ENCODE results near the gene TBC1D5.

TBC1D5 gene

GRCh38 chr3:17581421-17582080, 160.9 kb downstream of the TBC1D5 start:
- no peak for TF ChIP-seq SIN3A (IDR thresholded peaks at IDR 0.05; ENCODE audit: borderline replicate concordance, insufficient read depth, low read length)
- TF ChIP-seq TAF1 (IDR thresholded peaks at IDR 0.05; ENCODE audit: borderline replicate concordance, insufficient read depth, low read length), result no peak
- TF ChIP-seq FOXP2 (optimal IDR thresholded peaks at IDR 0.05; ENCODE audit: borderline replicate concordance, extremely low read depth, extremely low read length, insufficient read depth), result no peak
- TF ChIP-seq REST (IDR thresholded peaks at IDR 0.05; ENCODE audit: insufficient read depth in 1 of 2, low read depth in 2 of 2, low read length in 2 of 2), result no peak
- no peak for TF ChIP-seq POLR2AphosphoS5 (IDR thresholded peaks at IDR 0.05; ENCODE audit: low read depth, low read length)

GRCh38 chr3:17580901-17581300, 161.5 kb downstream of the TBC1D5 start:
- TF ChIP-seq SIN3A (IDR thresholded peaks at IDR 0.05; ENCODE audit: borderline replicate concordance, insufficient read depth, low read length) (no peak), REST (IDR thresholded peaks at IDR 0.05; ENCODE audit: insufficient read depth in 1 of 2, low read depth in 2 of 2, low read length in 2 of 2) (no peak), FOXP2 (optimal IDR thresholded peaks at IDR 0.05; ENCODE audit: borderline replicate concordance, extremely low read depth, extremely low read length, insufficient read depth) (no peak), TAF1 (IDR thresholded peaks at IDR 0.05; ENCODE audit: borderline replicate concordance, insufficient read depth, low read length) (no peak), POLR2AphosphoS5 (IDR thresholded peaks at IDR 0.05; ENCODE audit: low read depth, low read length) (no peak)

- TF ChIP-seq POLR2AphosphoS5 (IDR thresholded peaks at IDR 0.05; ENCODE audit: low read depth, low read length) (no peak), REST (IDR thresholded peaks at IDR 0.05; ENCODE audit: insufficient read depth in 1 of 2, low read depth in 2 of 2, low read length in 2 of 2) (no peak)
These were observed 163.0 kb downstream of the TBC1D5 start for GRCh38 chr3:17579289-17580031.

- no peak for TF ChIP-seq SIN3A (IDR thresholded peaks at IDR 0.05; ENCODE audit: borderline replicate concordance, insufficient read depth, low read length)
- no peak for TF ChIP-seq REST (IDR thresholded peaks at IDR 0.05; ENCODE audit: insufficient read depth in 1 of 2, low read depth in 2 of 2, low read length in 2 of 2)
- TF ChIP-seq TAF1 (IDR thresholded peaks at IDR 0.05; ENCODE audit: borderline replicate concordance, insufficient read depth, low read length), result no peak
- TF ChIP-seq POLR2AphosphoS5 (IDR thresholded peaks at IDR 0.05; ENCODE audit: low read depth, low read length), result no peak
- no peak for TF ChIP-seq FOXP2 (optimal IDR thresholded peaks at IDR 0.05; ENCODE audit: borderline replicate concordance, extremely low read depth, extremely low read length, insufficient read depth)
These were observed 164.5 kb downstream of the TBC1D5 start for GRCh38 chr3:17577796-17578520.

All from PFSK-1 (cell line).